ENCODE data around the gene CFLAR.
"Not testable (repeated sequence)": the region's sequence is repeated elsewhere in the genome, so short reads cannot be mapped to it uniquely, and the experiment has no call there.

CFLAR gene

DNA sequence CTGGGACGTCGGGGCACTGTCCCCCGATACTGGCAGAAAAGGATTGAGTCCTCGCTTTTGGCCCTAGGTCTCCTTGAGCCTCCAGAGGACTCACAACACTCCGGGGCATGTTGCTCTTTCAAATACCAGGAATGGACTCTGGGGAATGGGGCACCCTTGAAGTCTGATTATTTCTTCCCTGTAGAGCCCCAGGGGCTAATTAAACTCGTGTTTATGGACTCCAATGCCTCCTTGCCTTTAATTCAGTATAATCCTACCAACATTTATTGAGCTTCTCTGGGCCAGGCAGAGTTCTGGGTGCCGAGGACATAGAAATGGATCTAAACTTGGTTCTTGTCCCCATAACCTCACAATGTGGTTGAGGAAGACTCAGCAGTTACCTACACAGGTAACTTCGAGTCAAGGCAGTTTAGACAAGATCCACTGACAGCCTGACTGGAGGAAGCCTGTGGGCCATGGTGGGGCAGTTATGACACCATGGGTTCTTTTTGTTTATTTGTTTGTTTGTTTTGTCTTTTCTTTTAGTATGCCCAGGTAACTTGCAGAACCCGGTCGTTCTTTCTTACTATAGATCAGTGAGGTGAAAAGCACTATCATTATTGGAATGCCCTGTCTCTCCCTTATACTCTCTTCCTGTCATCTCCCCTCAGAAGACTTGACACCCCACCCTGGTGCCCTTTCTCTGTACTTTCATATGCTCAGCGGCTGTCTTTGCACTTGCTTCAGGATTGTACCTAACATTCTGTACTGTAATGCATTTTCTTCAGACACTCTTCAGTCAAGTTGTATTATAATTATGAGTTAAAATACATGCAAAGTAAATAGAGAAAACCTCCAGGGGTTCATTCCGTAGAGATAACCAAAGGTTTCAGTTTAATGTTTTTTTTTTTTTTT lies 3.2 kb downstream of the CFLAR start:
- DNase-seq (ENCODE audit: low spot score): peak; percentile 27

DNA sequence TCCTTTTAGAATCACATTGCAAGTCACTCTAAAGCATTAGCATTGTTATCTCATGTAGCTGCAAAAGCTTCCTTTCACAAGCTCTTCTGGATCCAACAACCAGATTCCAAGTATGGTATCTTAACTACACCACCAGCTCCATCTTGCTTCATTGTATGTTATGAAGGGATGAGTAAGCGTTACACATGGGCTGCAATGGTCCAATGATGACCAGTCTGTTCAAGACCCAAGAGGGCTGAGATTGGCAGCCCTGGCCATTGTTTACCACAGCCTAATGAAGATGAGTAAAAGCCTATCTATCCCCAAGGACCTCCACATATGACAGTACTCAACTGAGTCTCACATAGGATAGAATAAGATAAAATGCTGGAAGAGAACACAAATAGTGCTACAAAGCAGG lies 6.3 kb downstream of the CFLAR start:
- DNase-seq (ENCODE audit: low spot score): no peak

GRCh38 chr2:201126308-201127151 lies 10.6 kb downstream of the CFLAR start:
- peak; percentile 32 for DNase-seq (ENCODE audit: low spot score)

DNA sequence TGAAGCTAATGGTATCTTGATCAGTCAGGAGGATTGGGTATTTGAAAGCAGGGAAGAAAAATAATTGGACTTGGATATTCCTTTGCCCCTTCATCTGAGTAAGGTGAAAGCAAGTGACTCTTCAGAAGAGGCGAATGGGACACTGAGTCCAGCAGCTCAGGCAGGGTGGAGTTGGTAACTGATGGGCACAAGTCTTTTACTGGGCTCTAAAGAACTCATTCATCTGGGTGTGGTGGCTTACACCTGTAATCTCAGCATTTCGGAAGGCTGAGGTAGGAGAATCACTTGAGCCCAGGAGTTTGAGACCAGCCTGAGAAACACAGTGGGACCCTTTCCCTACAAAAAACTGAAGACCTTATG lies 11.2 kb downstream of the CFLAR start:
- DNase-seq (ENCODE audit: low spot score): no peak

DNA sequence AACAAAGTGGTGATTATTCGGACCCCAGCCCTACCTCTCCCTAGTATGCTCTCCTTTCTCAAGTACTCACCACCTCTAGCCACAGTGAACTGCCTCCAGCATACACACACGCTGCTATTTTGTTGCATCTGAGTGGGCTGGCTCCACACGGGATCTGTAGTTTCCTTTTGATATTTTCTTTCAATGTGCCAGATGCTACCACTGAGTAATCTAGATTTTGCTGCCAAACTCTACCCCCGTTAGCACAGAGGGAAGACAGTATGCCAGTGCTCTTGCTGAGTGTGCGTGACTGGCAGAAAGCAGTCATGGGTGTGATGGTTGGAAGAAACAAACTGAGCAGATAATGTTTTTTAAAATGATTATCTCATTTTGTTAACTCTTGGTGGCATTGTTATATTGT lies 11.6 kb downstream of the CFLAR start:
- no peak for DNase-seq (ENCODE audit: low spot score)

GRCh38 chr2:201128033-201128432 lies 12.1 kb downstream of the CFLAR start:
- DNase-seq (ENCODE audit: low spot score): no peak

DNA sequence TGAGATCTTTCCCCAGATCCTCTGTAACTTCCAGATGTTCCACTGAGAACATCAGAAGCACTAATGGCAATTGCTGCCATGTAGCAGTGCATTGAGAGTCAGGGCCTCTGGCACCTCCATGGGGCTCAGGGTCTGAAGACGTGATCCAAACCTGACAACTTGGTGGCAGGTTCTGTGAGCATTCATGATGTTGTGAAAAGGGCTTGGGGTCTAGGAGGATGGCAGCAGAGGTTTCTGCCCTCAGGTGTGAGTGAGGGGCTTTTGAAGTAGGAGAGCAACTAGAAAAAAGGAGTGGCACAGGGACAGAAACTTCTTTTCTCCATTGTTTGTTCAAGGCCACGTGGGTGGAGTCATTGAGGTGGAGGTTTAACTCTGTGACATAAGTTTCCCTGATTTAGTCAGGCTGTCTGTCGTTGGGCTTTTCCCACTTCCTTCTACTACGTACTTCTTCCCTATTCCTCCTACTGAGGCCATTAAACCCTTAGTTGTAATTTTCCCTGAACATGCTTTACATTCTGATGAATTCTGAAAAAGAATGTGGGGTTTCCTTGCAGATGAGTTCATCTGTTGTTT lies 13.1 kb downstream of the CFLAR start:
- DNase-seq (ENCODE audit: low spot score): no peak

DNA sequence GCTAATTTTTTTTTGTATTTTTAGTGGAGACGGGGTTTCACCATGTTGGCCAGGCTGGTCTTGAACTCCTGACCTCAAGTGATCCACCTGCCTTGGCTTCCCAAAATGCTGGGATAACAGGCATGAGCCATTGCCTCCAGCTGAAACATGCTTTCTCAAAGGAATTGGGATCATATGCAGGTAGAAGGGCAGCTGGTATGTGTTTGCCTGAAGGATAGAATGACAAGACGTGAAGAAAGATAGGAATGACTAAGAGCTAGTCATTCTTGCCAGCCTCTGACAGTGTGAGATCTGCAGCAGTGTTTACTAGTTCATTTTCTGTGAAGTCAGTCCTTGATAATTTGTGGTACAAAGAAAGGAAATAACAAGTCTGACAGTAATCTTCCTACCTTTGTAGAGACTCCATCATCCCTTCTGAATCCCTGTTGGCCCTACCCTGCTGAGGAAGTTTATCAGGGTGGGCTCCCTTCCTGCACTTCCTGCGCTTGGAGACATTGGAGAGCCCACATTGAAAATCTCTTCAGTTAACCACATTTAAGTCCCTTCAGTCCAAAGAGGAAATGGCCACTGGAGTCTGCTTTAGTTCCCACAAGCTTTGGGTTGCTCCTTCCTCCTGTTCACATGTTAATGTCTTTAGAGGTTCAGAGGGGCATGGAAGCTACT lies 14.7 kb downstream of the CFLAR start:
- no peak for DNase-seq (ENCODE audit: low spot score)

DNA sequence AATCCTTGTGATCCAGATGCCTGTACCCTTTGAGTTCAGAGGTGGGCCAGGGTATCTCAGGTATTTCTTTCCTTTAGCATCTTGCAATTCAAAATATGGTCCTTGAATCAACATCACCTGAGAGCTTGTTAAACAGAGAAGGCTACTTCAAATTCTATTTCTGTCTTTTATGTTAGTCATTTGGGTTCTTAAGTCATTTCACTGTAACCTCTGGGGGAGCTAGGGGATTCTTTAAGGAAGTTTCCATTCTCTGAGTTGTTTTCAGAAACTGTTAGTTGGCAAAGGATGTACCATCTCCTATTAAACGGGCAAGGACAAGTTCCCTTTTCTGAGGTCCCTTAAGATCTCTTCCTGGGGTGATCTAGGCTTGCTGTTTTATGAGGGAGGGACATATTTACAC lies 16.6 kb downstream of the CFLAR start:
- no peak for DNase-seq (ENCODE audit: low spot score)

DNA sequence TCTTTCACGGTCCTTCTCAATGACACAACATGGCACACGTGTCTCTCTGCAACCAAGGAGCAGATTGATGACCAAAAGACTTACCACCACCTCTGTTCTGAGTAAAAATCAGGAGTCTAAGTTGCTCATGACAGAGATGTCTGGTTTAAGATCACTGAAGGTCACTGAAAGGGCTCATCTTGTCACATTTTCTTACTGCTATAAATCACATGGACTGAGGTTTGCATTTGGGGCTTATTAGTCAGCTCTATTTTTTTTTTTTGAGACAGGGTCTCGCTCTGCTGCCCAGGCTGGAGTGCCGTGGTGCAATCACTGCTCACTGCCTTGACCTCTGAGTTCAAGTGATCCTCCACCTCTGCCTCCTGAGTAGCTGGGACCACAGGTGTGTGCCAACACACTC lies 19.4 kb downstream of the CFLAR start:
- no peak for DNase-seq (ENCODE audit: low spot score)

GRCh38 chr2:201136889-201137321 lies 20.9 kb downstream of the CFLAR start:
- no peak for DNase-seq (ENCODE audit: low spot score)

DNA sequence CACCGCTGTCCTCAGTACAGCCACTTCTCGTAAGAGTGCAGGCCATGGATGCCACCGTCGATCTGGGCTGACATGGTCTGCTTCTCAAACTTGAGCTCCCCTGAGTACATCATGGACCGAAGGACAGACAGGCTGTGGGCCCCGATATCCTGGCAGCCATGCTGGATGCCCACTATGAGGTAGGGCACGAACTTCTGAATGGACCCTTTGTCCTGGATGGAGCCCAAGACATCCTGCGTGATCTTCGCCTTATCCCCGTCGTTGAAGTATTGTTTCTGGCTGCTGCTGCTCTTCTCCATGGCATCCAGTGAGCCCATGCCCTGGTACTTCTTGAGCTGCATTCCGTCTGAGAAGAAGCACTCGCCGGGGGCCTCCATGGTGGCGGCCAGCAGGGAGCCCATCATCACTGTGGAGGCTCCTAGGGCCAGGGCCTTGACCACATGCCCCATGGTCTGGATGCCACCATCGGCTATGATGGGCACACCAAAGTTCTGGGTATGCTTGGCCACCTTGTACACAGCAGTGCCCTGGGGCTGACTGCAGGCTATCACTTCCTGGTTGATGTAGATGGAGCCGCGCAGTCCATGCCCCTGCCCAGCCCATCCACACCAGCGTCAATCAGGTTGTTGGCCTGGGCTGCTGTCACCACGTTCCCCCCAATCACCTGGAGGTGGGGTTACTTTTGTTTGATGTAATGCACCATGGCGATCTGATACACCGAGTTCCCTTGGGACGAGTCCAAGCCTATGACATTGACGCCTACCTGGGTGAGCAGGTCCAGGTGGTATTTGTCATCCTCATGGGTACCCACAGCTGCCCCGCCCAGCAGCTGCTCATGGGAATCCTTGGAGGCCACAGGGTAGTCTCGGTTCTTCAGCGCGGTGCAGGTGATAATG lies 21.8 kb downstream of the CFLAR start:
- DNase-seq (ENCODE audit: low spot score): no peak

GRCh38 chr2:201138401-201138970 lies 22.5 kb downstream of the CFLAR start:
- no peak for DNase-seq (ENCODE audit: low spot score)

- not testable (repeated sequence) for DNase-seq (ENCODE audit: low spot score)
These were observed 23.2 kb downstream of the CFLAR start for GRCh38 chr2:201138986-201139781.

- no peak for DNase-seq (ENCODE audit: low spot score)
These were observed 24.1 kb downstream of the CFLAR start for GRCh38 chr2:201139836-201140604.

- DNase-seq (ENCODE audit: low spot score): no peak
These were observed 28.4 kb downstream of the CFLAR start for GRCh38 chr2:201144101-201145051.

- DNase-seq (ENCODE audit: low spot score): no peak
These were observed 32.5 kb downstream of the CFLAR start for GRCh38 chr2:201148434-201148990.
